Measurements from ENCODE around the gene TCOF1.

TCOF1 gene

GRCh38 chr5:150323819-150324218 lies 33.7 kb upstream of the TCOF1 start:
- no peak overlapping the region for H3K27ac ChIP-seq (ENCODE audit: low read depth, low read length)
- H3K36me3 ChIP-seq (ENCODE audit: control insufficient read depth in 1 of 2, insufficient read depth in 2 of 2, low read length in 2 of 2) = no peaks in the 10 kb centered on the region
- H3K9me3 ChIP-seq (ENCODE audit: control insufficient read depth in 1 of 2, low read length in 2 of 2) = no peaks in the 10 kb centered on the region
- H3K4me1 ChIP-seq (ENCODE audit: control insufficient read depth in 1 of 2, insufficient read depth in 2 of 2, low read length in 2 of 2) = no peaks in the 10 kb centered on the region
- no peak overlapping the region for H3K9ac ChIP-seq (ENCODE audit: low read depth in 1 of 2, low read length in 2 of 2)
- no peak overlapping the region for H3K4me3 ChIP-seq (ENCODE audit: low read depth in 1 of 2, low read length in 2 of 2)
- no peaks in the 10 kb centered on the region for H3K27me3 ChIP-seq (ENCODE audit: control insufficient read depth in 1 of 2, insufficient read depth in 2 of 2, low read length in 2 of 2)

DNA sequence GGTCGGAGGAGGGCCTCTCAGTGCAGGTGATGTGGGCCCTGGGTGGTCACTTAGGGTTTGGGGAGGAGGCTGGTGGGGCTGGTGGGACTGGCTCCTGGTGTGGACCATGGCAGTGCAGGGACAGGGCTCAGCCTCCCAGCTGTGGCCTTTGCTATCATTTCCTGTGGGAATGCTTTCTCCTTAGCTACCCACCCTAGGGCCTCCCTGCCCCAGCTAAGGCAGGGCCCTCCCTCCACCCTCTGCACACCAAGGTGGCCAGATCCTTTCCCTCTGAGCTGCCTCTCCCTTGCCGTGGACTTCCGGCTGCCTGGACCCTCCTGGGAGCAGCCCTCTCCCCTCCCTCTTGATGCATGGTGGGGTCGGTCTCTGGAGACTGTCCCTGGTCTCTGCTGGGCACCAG lies 32.1 kb upstream of the TCOF1 start:
- Histone ChIP-seq H3K4me3 (ENCODE audit: low read depth in 1 of 2, low read length in 2 of 2) (no peak overlapping the region), H3K9me3 (ENCODE audit: control insufficient read depth in 1 of 2, low read length in 2 of 2) (no peaks in the 10 kb centered on the region), H3K27me3 (ENCODE audit: control insufficient read depth in 1 of 2, insufficient read depth in 2 of 2, low read length in 2 of 2) (no peaks in the 10 kb centered on the region), H3K36me3 (ENCODE audit: control insufficient read depth in 1 of 2, insufficient read depth in 2 of 2, low read length in 2 of 2) (no peaks in the 10 kb centered on the region), H3K4me1 (ENCODE audit: control insufficient read depth in 1 of 2, insufficient read depth in 2 of 2, low read length in 2 of 2) (no peaks in the 10 kb centered on the region), H3K9ac (ENCODE audit: low read depth in 1 of 2, low read length in 2 of 2) (no peak overlapping the region), H3K27ac (ENCODE audit: low read depth, low read length) (no peak overlapping the region)

DNA sequence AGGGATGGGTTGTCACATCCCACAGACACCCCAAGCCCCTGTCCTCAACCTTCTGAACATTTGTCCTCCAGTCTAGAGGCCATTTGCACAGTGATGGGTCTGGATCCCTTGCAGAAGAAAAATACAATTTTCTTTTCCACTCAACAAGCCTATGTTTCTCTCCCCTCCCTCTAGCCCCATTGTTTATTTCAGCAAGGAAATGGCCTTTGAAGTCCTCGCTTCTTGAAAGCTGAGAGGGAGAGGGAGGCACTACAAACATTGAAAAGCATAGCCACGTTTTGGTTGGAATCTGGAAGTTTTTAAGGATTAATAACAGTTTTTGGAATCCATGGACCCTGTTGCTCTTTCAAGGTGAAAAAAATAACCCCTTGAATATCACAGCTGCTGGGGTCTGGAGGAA lies 30.8 kb upstream of the TCOF1 start:
- Histone ChIP-seq H3K9ac (ENCODE audit: low read depth in 1 of 2, low read length in 2 of 2) (no peak overlapping the region), H3K4me1 (ENCODE audit: control insufficient read depth in 1 of 2, insufficient read depth in 2 of 2, low read length in 2 of 2) (no peaks in the 10 kb centered on the region), H3K27me3 (ENCODE audit: control insufficient read depth in 1 of 2, insufficient read depth in 2 of 2, low read length in 2 of 2) (no peaks in the 10 kb centered on the region), H3K36me3 (ENCODE audit: control insufficient read depth in 1 of 2, insufficient read depth in 2 of 2, low read length in 2 of 2) (no peaks in the 10 kb centered on the region), H3K9me3 (ENCODE audit: control insufficient read depth in 1 of 2, low read length in 2 of 2) (no peaks in the 10 kb centered on the region), H3K4me3 (ENCODE audit: low read depth in 1 of 2, low read length in 2 of 2) (no peak overlapping the region), H3K27ac (ENCODE audit: low read depth, low read length) (no peak overlapping the region)

DNA sequence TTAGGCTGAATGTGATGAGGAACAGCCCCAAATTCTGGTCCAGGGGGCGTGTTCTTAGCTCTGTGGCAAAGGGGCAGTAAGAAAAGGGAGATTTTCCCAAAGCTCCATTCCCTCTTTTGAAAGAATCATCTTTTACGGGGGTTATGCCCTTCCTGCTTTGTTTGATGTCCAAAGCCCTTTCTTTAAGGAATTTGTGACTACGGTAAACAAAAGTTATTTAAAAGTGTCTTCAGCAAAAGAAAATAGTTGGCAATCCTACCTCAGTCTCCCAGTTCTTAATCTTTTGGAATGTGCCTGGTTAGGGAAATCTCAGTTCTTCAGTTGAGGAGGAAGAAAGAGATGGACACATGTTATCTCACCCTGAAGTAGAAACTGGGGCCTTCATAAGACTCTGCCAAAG lies 30.4 kb upstream of the TCOF1 start:
- H3K4me3 ChIP-seq (ENCODE audit: low read depth in 1 of 2, low read length in 2 of 2) = no peak overlapping the region
- no peaks in the 10 kb centered on the region for H3K36me3 ChIP-seq (ENCODE audit: control insufficient read depth in 1 of 2, insufficient read depth in 2 of 2, low read length in 2 of 2)
- no peaks in the 10 kb centered on the region for H3K27me3 ChIP-seq (ENCODE audit: control insufficient read depth in 1 of 2, insufficient read depth in 2 of 2, low read length in 2 of 2)
- H3K9me3 ChIP-seq (ENCODE audit: control insufficient read depth in 1 of 2, low read length in 2 of 2) = no peaks in the 10 kb centered on the region
- no peak overlapping the region for H3K27ac ChIP-seq (ENCODE audit: low read depth, low read length)
- no peak overlapping the region for H3K9ac ChIP-seq (ENCODE audit: low read depth in 1 of 2, low read length in 2 of 2)
- no peaks in the 10 kb centered on the region for H3K4me1 ChIP-seq (ENCODE audit: control insufficient read depth in 1 of 2, insufficient read depth in 2 of 2, low read length in 2 of 2)

GRCh38 chr5:150328515-150328914 lies 29.0 kb upstream of the TCOF1 start:
- Histone ChIP-seq H3K9me3 (ENCODE audit: control insufficient read depth in 1 of 2, low read length in 2 of 2) (no peaks in the 10 kb centered on the region), H3K4me3 (ENCODE audit: low read depth in 1 of 2, low read length in 2 of 2) (no peak overlapping the region), H3K27me3 (ENCODE audit: control insufficient read depth in 1 of 2, insufficient read depth in 2 of 2, low read length in 2 of 2) (no peaks in the 10 kb centered on the region), H3K4me1 (ENCODE audit: control insufficient read depth in 1 of 2, insufficient read depth in 2 of 2, low read length in 2 of 2) (no peaks in the 10 kb centered on the region), H3K27ac (ENCODE audit: low read depth, low read length) (no peak overlapping the region), H3K9ac (ENCODE audit: low read depth in 1 of 2, low read length in 2 of 2) (no peak overlapping the region), H3K36me3 (ENCODE audit: control insufficient read depth in 1 of 2, insufficient read depth in 2 of 2, low read length in 2 of 2) (no peaks in the 10 kb centered on the region)

GRCh38 chr5:150329038-150329437 lies 28.5 kb upstream of the TCOF1 start:
- Histone ChIP-seq H3K9me3 (ENCODE audit: control insufficient read depth in 1 of 2, low read length in 2 of 2) (no peaks in the 10 kb centered on the region), H3K27me3 (ENCODE audit: control insufficient read depth in 1 of 2, insufficient read depth in 2 of 2, low read length in 2 of 2) (no peaks in the 10 kb centered on the region), H3K4me3 (ENCODE audit: low read depth in 1 of 2, low read length in 2 of 2) (no peak overlapping the region)

GRCh38 chr5:150329881-150330876 lies 27.3 kb upstream of the TCOF1 start:
- Histone ChIP-seq H3K36me3 (ENCODE audit: control insufficient read depth in 1 of 2, insufficient read depth in 2 of 2, low read length in 2 of 2) (no peaks in the 10 kb centered on the region), H3K27me3 (ENCODE audit: control insufficient read depth in 1 of 2, insufficient read depth in 2 of 2, low read length in 2 of 2) (no peaks in the 10 kb centered on the region), H3K9ac (ENCODE audit: low read depth in 1 of 2, low read length in 2 of 2) (no peak overlapping the region), H3K27ac (ENCODE audit: low read depth, low read length) (no peak overlapping the region), H3K9me3 (ENCODE audit: control insufficient read depth in 1 of 2, low read length in 2 of 2) (no peaks in the 10 kb centered on the region), H3K4me1 (ENCODE audit: control insufficient read depth in 1 of 2, insufficient read depth in 2 of 2, low read length in 2 of 2) (no peaks in the 10 kb centered on the region), H3K4me3 (ENCODE audit: low read depth in 1 of 2, low read length in 2 of 2) (no peak overlapping the region)

More at GRCh38 chr5:150329038-150329437, 28.5 kb upstream of the TCOF1 start:
- Histone ChIP-seq H3K36me3 (ENCODE audit: control insufficient read depth in 1 of 2, insufficient read depth in 2 of 2, low read length in 2 of 2) (no peaks in the 10 kb centered on the region), H3K9ac (ENCODE audit: low read depth in 1 of 2, low read length in 2 of 2) (no peak overlapping the region), H3K27ac (ENCODE audit: low read depth, low read length) (no peak overlapping the region), H3K4me1 (ENCODE audit: control insufficient read depth in 1 of 2, insufficient read depth in 2 of 2, low read length in 2 of 2) (no peaks in the 10 kb centered on the region)

DNA sequence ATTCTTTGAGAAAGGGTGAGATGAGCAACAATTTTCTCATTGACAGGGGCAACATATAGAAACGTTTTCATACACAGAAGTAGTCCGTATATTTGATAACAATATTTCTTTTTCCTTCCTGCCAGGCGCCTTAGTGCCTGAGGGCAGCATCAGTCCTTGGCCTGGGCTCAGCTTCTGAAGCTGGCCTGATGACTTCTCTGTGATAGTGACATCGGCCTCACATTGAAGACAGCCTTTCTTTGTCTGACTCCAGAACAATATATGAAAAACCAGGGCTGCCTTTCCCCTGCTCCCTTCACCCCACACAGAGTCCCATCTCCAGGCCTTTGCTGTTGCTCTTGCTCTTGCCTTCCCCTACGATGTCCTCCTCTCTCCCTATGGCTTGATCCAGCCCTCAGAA lies 24.1 kb upstream of the TCOF1 start:
- no peak overlapping the region for H3K27ac ChIP-seq (ENCODE audit: low read depth, low read length)
- H3K27me3 ChIP-seq (ENCODE audit: control insufficient read depth in 1 of 2, insufficient read depth in 2 of 2, low read length in 2 of 2) = no peaks in the 10 kb centered on the region
- no peak overlapping the region for H3K9ac ChIP-seq (ENCODE audit: low read depth in 1 of 2, low read length in 2 of 2)
- no peaks in the 10 kb centered on the region for H3K36me3 ChIP-seq (ENCODE audit: control insufficient read depth in 1 of 2, insufficient read depth in 2 of 2, low read length in 2 of 2)
- no peak overlapping the region for H3K4me3 ChIP-seq (ENCODE audit: low read depth in 1 of 2, low read length in 2 of 2)
- H3K9me3 ChIP-seq (ENCODE audit: control insufficient read depth in 1 of 2, low read length in 2 of 2) = no peaks in the 10 kb centered on the region
- no peaks in the 10 kb centered on the region for H3K4me1 ChIP-seq (ENCODE audit: control insufficient read depth in 1 of 2, insufficient read depth in 2 of 2, low read length in 2 of 2)

GRCh38 chr5:150335778-150336177 lies 21.7 kb upstream of the TCOF1 start:
- Histone ChIP-seq H3K27me3 (ENCODE audit: control insufficient read depth in 1 of 2, insufficient read depth in 2 of 2, low read length in 2 of 2) (no peaks in the 10 kb centered on the region), H3K36me3 (ENCODE audit: control insufficient read depth in 1 of 2, insufficient read depth in 2 of 2, low read length in 2 of 2) (no peaks in the 10 kb centered on the region), H3K27ac (ENCODE audit: low read depth, low read length) (no peak overlapping the region), H3K9ac (ENCODE audit: low read depth in 1 of 2, low read length in 2 of 2) (no peak overlapping the region), H3K4me3 (ENCODE audit: low read depth in 1 of 2, low read length in 2 of 2) (no peak overlapping the region), H3K9me3 (ENCODE audit: control insufficient read depth in 1 of 2, low read length in 2 of 2) (no peaks in the 10 kb centered on the region), H3K4me1 (ENCODE audit: control insufficient read depth in 1 of 2, insufficient read depth in 2 of 2, low read length in 2 of 2) (peaks cover 0 to 7% of the 10 kb centered on the region in 2 donors)

DNA sequence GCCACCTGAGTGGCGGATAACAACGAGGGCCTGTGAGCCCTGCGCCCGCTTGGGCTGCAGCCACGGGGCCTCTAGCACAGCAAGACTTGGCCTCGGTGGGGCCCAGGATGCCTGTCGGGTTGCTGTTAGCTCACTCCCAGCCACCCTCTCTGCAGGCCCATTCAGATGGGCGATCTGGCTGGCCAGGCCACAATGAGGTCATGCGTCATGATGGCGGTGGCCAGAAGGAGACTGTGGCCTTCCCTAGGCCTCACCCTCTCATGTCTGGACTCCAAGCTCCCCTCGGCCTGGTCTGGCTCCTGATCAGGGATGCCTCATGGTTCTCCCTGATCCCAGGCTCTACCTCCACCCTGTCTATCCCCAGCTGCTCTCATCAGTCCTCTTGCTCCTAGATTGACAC lies 19.0 kb upstream of the TCOF1 start:
- Histone ChIP-seq H3K27me3 (ENCODE audit: control insufficient read depth in 1 of 2, insufficient read depth in 2 of 2, low read length in 2 of 2) (no peaks in the 10 kb centered on the region), H3K4me3 (ENCODE audit: low read depth in 1 of 2, low read length in 2 of 2) (no peak overlapping the region), H3K4me1 (ENCODE audit: control insufficient read depth in 1 of 2, insufficient read depth in 2 of 2, low read length in 2 of 2) (peaks cover 0 to 7% of the 10 kb centered on the region in 2 donors), H3K27ac (ENCODE audit: low read depth, low read length) (no peak overlapping the region), H3K9ac (ENCODE audit: low read depth in 1 of 2, low read length in 2 of 2) (no peak overlapping the region), H3K36me3 (ENCODE audit: control insufficient read depth in 1 of 2, insufficient read depth in 2 of 2, low read length in 2 of 2) (no peaks in the 10 kb centered on the region), H3K9me3 (ENCODE audit: control insufficient read depth in 1 of 2, low read length in 2 of 2) (no peaks in the 10 kb centered on the region)

Data from duodenal mucosa (tissue), 2 donors.